Measurements from ENCODE around the gene TRPM7. TPM values are rescaled to one million over a fixed set of nuclear protein-coding genes. Genes with fewer than 3 reads are reported as not detected.

The TRPM7 gene
- total RNA-seq, 2 donors from 2014 or later: 42.7 to 46.4 TPM

- DNase-seq: peak; percentile 56
- Histone ChIP-seq H3K27me3 (ENCODE audit: control insufficient read depth, insufficient read depth, low read length, poor library complexity, severe bottlenecking) (no peaks in the 10 kb centered on the region), H3K27ac (ENCODE audit: low read depth, low read length) (no peak overlapping the region), H3K4me3 (ENCODE audit: low read length) (no peak overlapping the region), H3K9me3 (ENCODE audit: control insufficient read depth, low read length) (no peaks in the 10 kb centered on the region), H3K9ac (ENCODE audit: extremely low read depth, low read length, poor library complexity, severe bottlenecking) (no peak overlapping the region), H3K4me1 (ENCODE audit: control insufficient read depth, insufficient read depth, low read length) (no peaks in the 10 kb centered on the region), H3K36me3 (ENCODE audit: control insufficient read depth, insufficient read depth, low read length) (peaks cover 80% of the 10 kb centered on the region)
- Mint-ChIP-seq H3K36me3 (ENCODE audit: low read depth) (peaks cover 78% of the 10 kb centered on the region), H3K4me3 (no peak overlapping the region), H3K27ac (no peak overlapping the region), H3K27me3 (ENCODE audit: insufficient read depth) (no peaks in the 10 kb centered on the region), H3K9me3 (no peaks in the 10 kb centered on the region), H3K4me1 (no peaks in the 10 kb centered on the region)
- WGBS, 2 experiments (ENCODE audit: insufficient coverage in 1 of 2, insufficient read length in 1 of 2): 84 to 92% methylated on average over 2 to 4 of the region's 4 CpGs
- TF ChIP-seq CTCF (conservative IDR thresholded peaks at IDR 0.05): no peak
Observed at GRCh38 chr15:50655555-50655954, 31.0 kb downstream of the TRPM7 start.

DNA sequence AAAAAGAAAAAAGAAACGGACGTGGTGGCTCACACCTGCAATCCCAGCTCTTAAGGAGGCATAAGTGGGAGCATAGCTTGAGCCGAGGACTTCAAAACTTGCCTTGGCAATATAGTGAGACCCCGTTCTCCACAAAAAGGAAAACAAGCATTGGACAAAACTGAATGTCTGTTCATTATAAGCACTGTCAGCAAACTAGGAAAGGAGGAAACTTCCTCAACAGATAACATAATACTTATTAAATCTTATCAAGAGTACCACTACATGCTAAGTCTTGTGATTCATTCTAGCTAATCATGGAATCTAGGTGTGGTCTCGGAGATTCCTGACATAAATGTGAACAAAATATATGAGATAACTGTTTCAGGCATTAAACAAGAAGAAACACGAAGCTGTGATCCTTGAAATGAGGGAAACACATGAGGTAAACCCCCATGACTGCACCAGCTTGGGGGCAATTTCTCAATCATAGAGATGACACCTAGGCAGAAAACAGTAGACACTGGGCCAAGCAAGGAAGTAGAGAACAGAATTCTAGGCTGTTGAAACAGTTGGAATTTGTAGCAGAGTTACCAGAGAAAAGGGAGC, 33.3 kb downstream of the TRPM7 start:
- Mint-ChIP-seq H3K9me3 (no peaks in the 10 kb centered on the region), H3K27me3 (ENCODE audit: insufficient read depth) (no peaks in the 10 kb centered on the region), H3K27ac (no peak overlapping the region), H3K36me3 (ENCODE audit: low read depth) (peaks cover 74% of the 10 kb centered on the region), H3K4me3 (no peak overlapping the region), H3K4me1 (no peaks in the 10 kb centered on the region)
- WGBS, 2 experiments (ENCODE audit: insufficient coverage in 1 of 2, insufficient read length in 1 of 2): 90 to 91% methylated on average over 6 of the region's 6 CpGs
- H3K27me3 ChIP-seq (ENCODE audit: control insufficient read depth, insufficient read depth, low read length, poor library complexity, severe bottlenecking): no peaks in the 10 kb centered on the region
- no peaks in the 10 kb centered on the region for H3K9me3 ChIP-seq (ENCODE audit: control insufficient read depth, low read length)
- no peaks in the 10 kb centered on the region for H3K4me1 ChIP-seq (ENCODE audit: control insufficient read depth, insufficient read depth, low read length)
- H3K27ac ChIP-seq (ENCODE audit: low read depth, low read length): no peak overlapping the region
- peaks cover 80% of the 10 kb centered on the region for H3K36me3 ChIP-seq (ENCODE audit: control insufficient read depth, insufficient read depth, low read length)
- no peak for DNase-seq
- H3K4me3 ChIP-seq (ENCODE audit: low read length): no peak overlapping the region
- no peak overlapping the region for H3K9ac ChIP-seq (ENCODE audit: extremely low read depth, low read length, poor library complexity, severe bottlenecking)
- no peak for TF ChIP-seq CTCF (conservative IDR thresholded peaks at IDR 0.05)

DNA sequence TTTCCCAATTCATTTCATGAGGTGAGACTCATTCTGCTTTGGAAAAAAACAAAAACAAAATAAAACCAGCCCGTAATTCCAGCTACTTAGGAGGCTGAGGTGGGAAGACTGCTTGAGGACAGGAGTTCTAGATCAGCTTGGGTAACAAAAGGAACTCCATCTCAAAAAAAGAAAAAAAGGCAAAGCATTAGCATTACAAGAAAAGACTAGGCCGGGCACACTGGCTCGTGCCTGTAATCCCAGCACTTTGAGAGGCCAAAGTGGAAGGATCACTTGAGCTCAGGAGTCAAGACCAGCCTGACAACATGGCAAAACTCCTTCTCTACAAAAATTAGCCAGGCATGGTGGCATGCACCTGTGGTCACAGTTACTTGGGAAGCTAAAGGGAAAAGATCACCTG, 33.9 kb downstream of the TRPM7 start:
- H3K36me3 Mint-ChIP-seq (ENCODE audit: low read depth): peaks cover 75% of the 10 kb centered on the region
- WGBS, 2 experiments (ENCODE audit: insufficient coverage in 1 of 2, insufficient read length in 1 of 2): 85 to 96% methylated on average over 3 of the region's 3 CpGs
- no peak overlapping the region for H3K27ac Mint-ChIP-seq
- TF ChIP-seq CTCF (conservative IDR thresholded peaks at IDR 0.05): no peak
- no peaks in the 10 kb centered on the region for H3K27me3 Mint-ChIP-seq (ENCODE audit: insufficient read depth)
- Histone ChIP-seq H3K4me1 (ENCODE audit: control insufficient read depth, insufficient read depth, low read length) (no peaks in the 10 kb centered on the region), H3K27ac (ENCODE audit: low read depth, low read length) (no peak overlapping the region), H3K36me3 (ENCODE audit: control insufficient read depth, insufficient read depth, low read length) (peaks cover 81% of the 10 kb centered on the region), H3K4me3 (ENCODE audit: low read length) (no peak overlapping the region), H3K27me3 (ENCODE audit: control insufficient read depth, insufficient read depth, low read length, poor library complexity, severe bottlenecking) (no peaks in the 10 kb centered on the region), H3K9me3 (ENCODE audit: control insufficient read depth, low read length) (no peaks in the 10 kb centered on the region), H3K9ac (ENCODE audit: extremely low read depth, low read length, poor library complexity, severe bottlenecking) (no peak overlapping the region)
- no peaks in the 10 kb centered on the region for H3K9me3 Mint-ChIP-seq
- DNase-seq: no peak
- no peaks in the 10 kb centered on the region for H3K4me1 Mint-ChIP-seq
- no peak overlapping the region for H3K4me3 Mint-ChIP-seq

Data from endodermal cell (in vitro differentiated cells).